Hypothalamus (tissue), 51 donors: ENCODE results near the gene ZNF469.

ENCODE experiments used
- DNase-seq, 51 donors: peaks; one replicate each; lab custom pipeline; 2025; lab: John Stamatoyannopoulos, UW

ZNF469 gene

GRCh38 chr16:88375996-88376834 lies 6.5 kb upstream of the ZNF469 start:
- peak in 33 of 51 donors; percentile 30 to 77 (median 58) for DNase-seq

- no peak for DNase-seq
These were observed 5.7 kb upstream of the ZNF469 start for GRCh38 chr16:88376835-88377726.

- no peak for DNase-seq
These were observed 4.8 kb upstream of the ZNF469 start for GRCh38 chr16:88377961-88378360.

- DNase-seq = no peak
These were observed 4.4 kb upstream of the ZNF469 start for GRCh38 chr16:88378401-88378800.

- DNase-seq = no peak
These were observed 3.7 kb upstream of the ZNF469 start for GRCh38 chr16:88378836-88379693.

- DNase-seq = no peak
These were observed 3.1 kb upstream of the ZNF469 start for GRCh38 chr16:88379694-88380040.

GRCh38 chr16:88380099-88380498 lies 2.7 kb upstream of the ZNF469 start:
- DNase-seq = no peak

GRCh38 chr16:88380619-88381018 lies 2.1 kb upstream of the ZNF469 start:
- DNase-seq = no peak

GRCh38 chr16:88381820-88382451 lies 823 bp upstream of the ZNF469 start:
- DNase-seq = no peak

GRCh38 chr16:88383401-88384221 lies 852 bp downstream of the ZNF469 start:
- peak in 15 of 51 donors; percentile 14 to 61 (median 29) for DNase-seq

- DNase-seq = no peak
These were observed 1.7 kb downstream of the ZNF469 start for GRCh38 chr16:88384222-88385111.

GRCh38 chr16:88385112-88385594 lies 2.4 kb downstream of the ZNF469 start:
- DNase-seq = no peak

- no peak for DNase-seq
These were observed 3.4 kb downstream of the ZNF469 start for GRCh38 chr16:88385831-88386815.

GRCh38 chr16:88387180-88387765 lies 4.5 kb downstream of the ZNF469 start:
- no peak for DNase-seq

GRCh38 chr16:88387941-88388627 lies 5.3 kb downstream of the ZNF469 start:
- peak in 38 of 51 donors; percentile 19 to 84 (median 50) for DNase-seq

GRCh38 chr16:88389191-88389590 lies 6.4 kb downstream of the ZNF469 start:
- DNase-seq = no peak
